Measurements from ENCODE around the gene RAP1A.

GRCh38 chr1:111635324-111636009 is 15.9 kb downstream of the RAP1A start:
- TF ChIP-seq EP300 (IDR thresholded peaks at IDR 0.05; ENCODE audit: borderline replicate concordance): no peak
- no peak for TF ChIP-seq CEBPB (IDR thresholded peaks at IDR 0.05)
- no peak for TF ChIP-seq TAF1 (IDR thresholded peaks at IDR 0.05; ENCODE audit: low read depth)
- no peak for TF ChIP-seq TCF12 (IDR thresholded peaks at IDR 0.05; ENCODE audit: low read depth)
- TF ChIP-seq, protein P1, sequence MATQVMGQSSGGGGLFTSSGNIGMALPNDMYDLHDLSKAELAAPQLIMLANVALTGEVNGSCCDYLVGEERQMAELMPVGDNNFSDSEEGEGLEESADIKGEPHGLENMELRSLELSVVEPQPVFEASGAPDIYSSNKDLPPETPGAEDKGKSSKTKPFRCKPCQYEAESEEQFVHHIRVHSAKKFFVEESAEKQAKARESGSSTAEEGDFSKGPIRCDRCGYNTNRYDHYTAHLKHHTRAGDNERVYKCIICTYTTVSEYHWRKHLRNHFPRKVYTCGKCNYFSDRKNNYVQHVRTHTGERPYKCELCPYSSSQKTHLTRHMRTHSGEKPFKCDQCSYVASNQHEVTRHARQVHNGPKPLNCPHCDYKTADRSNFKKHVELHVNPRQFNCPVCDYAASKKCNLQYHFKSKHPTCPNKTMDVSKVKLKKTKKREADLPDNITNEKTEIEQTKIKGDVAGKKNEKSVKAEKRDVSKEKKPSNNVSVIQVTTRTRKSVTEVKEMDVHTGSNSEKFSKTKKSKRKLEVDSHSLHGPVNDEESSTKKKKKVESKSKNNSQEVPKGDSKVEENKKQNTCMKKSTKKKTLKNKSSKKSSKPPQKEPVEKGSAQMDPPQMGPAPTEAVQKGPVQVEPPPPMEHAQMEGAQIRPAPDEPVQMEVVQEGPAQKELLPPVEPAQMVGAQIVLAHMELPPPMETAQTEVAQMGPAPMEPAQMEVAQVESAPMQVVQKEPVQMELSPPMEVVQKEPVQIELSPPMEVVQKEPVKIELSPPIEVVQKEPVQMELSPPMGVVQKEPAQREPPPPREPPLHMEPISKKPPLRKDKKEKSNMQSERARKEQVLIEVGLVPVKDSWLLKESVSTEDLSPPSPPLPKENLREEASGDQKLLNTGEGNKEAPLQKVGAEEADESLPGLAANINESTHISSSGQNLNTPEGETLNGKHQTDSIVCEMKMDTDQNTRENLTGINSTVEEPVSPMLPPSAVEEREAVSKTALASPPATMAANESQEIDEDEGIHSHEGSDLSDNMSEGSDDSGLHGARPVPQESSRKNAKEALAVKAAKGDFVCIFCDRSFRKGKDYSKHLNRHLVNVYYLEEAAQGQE (IDR thresholded peaks at IDR 0.05; ENCODE audit: low read depth): no peak
- no peak for TF ChIP-seq RAD21 (IDR thresholded peaks at IDR 0.05; ENCODE audit: low read depth)
- TF ChIP-seq, protein P2, sequence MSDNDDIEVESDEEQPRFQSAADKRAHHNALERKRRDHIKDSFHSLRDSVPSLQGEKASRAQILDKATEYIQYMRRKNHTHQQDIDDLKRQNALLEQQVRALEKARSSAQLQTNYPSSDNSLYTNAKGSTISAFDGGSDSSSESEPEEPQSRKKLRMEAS (IDR thresholded peaks at IDR 0.05): no peak
